HG03432 (cell line): Measurements from ENCODE around the gene SLC20A1.

Experiments used
- ATAC-seq: cut with Tn5 transposase; IDR thresholded peaks from one replicate; pipeline ENCODE4 v1.9.1; 2021; ENCODE audit warnings: mild to moderate bottlenecking, moderate library complexity; ENCODE audit not compliant: unreplicated experiment

SLC20A1 gene

DNA sequence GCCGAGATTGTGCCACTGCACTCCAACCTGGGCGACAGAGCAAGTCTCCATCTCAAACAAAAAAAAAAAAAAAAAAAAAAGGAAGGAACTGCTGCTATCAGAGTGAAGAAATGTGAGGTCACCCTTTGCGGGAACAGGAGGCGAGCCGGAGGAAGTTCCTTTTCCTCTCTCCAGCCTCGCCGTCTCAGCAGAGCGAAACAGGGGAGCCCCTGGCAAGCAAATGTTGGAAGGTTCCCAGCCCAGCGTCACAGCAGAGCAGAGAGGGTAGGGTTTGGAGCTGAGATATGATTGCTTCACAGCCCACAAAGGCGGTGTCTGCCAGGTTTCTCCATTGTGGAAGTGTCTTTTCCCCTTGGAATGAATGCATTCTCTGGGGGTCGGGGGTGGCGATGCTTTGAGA lies 28.5 kb downstream of the SLC20A1 start:
- no peak for ATAC-seq

DNA sequence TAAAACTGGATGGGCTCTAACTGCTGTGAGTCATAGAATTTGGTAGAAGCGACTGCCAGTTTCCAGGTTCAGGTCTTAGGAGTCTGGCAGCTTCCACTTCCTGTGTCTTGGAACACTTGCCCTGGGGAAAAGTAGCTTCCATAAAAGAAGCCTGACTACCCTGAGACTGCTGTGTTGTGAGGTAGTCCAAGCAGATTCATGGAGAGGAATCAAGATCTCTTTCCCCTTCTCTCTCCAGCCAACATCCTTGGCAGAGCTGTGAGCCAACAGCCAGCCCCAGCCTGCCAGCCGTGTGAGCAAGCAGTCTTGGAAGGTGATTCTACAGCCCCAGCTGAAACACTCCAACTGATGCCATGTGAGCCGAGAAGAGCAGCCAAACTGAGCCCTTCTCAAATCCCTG lies 33.7 kb downstream of the SLC20A1 start:
- ATAC-seq, result no peak

DNA sequence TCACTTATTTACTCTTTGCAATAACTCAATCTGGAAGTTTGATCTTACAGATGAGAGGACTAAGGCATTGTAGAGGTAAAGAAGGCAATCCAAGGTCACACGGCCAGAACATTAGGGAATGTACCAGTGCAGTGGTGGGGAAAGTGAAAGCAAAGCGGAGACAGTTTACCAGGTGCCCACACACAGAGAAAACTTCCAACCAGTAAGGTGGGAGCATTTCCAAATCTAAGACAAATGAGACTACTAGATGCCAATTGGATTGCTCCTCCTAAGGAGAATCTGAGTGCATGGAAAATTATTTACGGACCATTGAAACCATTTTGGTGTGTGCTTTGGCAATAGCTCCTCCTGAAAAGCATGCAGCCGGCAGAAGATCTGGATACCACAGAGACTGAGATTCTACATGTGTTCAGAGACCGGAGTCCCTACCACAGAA lies 34.9 kb downstream of the SLC20A1 start:
- ATAC-seq, result no peak

DNA sequence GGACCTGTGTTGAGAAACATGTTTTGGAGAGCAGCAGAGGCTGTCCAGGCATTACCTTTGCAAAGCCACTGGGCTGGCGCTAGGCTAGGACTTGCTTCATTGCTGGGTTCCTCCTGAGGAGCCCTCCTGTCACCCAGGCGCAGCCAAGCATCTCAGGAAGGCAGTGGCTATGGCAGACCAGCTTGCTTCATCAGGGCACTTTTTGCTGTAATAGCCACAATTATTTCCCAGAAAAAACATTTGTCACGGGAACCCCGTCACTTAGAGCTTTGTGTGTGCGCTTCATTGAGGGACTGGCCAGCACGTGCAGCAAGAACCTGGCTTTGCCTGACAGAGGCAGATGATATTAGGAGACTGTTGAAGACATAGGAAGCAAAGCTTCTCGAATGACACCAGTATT lies 36.4 kb downstream of the SLC20A1 start:
- no peak for ATAC-seq

DNA sequence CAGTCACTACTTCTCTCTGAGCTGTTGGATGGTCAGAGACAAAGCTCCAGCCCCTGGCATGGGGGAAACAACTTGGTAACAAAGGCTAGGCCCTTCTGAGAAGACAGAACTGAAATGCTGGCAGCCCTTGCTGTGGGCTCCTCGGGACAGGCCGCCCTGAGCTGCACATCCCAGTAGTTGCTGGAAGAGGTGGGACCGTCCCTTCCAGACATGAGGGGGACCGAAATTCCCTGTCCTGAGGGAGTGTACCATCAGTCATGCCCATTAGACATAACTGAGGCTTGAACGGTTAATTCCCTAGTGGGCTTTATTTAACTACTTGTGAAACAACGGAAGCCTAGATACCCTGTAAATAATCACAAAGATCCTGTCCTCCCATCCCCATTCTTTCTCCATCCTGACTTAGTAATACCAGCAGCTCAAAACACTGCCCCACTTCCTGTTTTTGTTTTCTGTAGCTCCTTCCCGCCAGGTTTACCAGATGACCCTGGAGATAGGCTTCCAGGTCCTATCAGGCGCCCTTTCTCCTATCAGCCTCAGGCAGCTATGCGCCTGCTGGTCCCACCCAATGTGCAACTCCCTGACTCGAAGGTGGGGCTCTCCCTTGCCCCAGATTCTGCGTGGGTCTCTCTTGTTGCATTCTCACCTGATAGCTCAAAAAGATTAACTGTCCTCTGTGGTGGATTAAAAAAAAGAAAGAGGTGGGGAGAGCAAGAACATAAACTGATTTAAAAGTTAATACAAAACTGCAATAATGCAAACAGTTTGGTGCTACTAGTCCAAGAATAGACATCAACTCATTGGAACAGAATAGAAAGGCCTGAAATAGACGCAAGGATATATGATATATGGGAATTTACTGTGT lies 38.0 kb downstream of the SLC20A1 start:
- no peak for ATAC-seq

DNA sequence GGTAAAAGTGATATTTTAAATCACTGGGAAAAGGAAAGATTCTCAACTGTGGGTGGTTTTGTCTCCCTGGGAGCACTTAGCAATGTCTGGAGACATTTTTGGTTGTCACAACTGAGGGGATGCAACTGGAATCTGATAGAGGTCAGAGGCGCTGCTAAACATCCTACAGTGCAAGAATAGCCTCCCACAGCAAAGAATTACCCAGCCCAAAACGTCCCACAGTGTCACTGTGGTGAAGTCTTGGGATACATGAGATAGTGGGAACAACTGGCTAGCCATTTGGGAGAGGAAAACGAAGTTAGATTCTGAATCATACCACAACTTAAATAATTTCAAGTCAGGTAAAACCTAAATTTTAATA lies 38.7 kb downstream of the SLC20A1 start:
- ATAC-seq, result no peak

DNA sequence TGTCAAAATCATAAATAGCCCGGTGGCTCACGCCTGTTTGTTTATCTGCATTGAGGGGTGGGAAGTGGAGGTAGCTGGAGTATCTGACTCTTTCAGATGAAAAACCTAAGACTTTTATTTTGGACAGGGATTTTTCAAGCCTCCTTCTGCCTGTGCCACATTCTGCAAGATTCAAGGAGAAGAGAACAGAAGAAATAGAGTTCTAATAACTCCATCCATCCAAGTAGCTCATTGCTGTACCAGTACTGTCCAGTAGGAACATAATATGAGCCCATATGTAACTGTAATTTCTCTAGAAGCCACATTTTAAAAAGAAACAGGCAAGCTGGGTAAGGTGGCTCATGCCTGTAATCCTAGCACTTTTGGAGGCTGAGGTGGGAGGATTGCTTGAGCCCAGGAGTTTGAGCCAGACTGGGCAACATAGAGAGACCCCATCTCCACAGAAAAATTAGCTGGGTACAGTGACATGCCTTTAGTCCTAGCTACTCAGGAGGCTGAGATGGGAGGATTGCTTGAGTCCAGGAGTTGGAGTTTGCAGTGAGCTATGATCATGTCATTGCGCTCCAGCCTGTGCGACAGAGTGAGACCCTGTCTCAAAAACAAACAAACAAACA lies 39.6 kb downstream of the SLC20A1 start:
- no peak for ATAC-seq

DNA sequence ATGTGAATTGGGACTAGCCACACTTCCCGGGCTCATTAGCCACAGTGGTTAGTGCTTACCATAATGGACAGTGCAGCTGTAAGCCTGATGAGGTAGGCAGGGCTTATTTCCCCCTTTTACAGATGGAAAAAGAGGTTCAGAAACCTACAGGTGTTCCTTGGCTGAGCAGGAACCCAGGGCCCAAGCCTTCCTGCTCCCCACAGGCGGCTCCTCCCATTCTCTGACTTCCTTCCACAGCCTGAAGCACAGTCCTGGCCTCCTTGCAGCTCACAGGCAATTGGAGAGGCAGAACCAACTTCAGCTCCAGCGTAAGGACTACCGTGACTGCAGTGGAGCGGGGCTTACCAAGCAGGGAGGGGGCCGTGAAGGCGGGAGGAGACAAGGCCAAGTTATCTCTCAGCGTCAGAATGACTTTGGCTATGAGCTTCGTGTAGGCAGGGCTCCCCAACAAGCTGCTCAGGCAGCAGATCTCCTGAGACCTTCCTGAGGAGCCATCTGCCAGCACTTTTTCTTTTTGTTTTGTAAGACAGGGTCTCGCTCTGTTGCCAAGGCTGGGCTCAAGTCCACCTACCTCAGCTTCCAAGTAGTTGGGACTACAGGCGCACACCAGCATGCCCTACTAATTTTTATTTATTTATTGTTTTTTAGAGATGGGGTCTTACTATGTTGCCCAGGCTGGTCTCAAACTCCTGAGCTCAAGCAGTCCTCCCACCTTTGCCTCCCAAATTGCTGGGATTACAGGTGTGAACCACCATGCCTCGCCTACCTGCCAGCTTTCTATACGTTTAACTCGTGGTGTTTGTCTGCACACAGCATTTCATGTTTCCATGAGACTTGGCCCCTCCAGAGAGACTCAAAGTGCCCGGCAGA lies 40.8 kb downstream of the SLC20A1 start:
- ATAC-seq, result no peak

DNA sequence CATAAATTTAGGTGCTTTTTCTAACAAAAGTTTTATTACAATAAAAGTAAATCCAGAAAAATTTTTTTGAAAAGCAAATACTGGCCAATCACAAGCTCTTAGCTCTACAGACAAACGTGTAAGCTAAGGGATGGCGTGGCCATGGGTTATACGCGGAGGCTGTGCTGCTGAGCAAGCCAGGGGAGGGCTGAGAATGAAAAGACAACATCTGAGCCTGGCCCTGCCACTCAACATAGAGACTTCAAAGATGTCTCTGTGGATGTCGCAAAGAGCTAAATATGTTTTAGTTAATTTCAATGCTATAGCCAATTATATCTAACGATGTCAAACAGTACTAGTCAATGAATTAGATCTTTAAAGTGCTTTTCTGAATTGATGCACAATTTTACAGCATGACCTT lies 41.8 kb downstream of the SLC20A1 start:
- ATAC-seq, result no peak

DNA sequence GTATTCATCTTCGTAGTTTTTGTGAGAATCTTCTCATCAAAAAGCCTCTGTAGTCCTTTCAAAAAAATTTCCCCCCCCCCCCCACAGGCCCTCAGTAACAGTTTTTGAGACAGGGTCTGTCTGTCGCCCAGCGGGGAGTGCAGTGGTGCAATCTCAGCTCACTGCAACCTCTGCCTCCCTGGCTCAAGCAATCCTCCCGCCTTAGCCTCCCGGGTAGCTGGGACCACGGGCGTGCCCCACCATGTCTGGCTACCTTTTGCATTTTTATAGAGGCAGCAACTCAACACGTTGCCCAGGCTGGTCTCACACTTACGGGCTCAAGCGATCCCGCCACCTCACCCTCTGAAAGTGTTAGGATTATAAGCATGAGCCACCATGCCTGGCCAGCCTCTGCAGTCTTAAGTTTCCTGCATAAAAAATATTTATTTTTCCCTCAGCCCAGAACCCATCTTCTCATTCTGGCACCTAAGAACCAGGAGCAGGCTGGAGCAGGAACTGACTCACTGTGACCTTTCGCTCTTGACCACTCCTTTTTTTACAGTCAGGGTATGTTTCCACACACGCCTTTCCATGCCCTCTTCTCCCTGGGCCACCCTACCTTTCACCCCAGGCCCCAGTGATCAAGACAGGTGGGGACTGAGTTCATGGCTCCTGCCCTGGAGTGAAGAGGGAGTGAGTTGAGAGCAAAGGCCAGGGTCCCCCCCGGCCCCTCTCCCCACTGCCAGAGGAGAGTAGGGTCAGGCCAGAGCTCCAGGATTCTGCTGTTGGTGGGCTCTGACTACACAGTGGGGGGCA lies 42.5 kb downstream of the SLC20A1 start:
- no peak for ATAC-seq

DNA sequence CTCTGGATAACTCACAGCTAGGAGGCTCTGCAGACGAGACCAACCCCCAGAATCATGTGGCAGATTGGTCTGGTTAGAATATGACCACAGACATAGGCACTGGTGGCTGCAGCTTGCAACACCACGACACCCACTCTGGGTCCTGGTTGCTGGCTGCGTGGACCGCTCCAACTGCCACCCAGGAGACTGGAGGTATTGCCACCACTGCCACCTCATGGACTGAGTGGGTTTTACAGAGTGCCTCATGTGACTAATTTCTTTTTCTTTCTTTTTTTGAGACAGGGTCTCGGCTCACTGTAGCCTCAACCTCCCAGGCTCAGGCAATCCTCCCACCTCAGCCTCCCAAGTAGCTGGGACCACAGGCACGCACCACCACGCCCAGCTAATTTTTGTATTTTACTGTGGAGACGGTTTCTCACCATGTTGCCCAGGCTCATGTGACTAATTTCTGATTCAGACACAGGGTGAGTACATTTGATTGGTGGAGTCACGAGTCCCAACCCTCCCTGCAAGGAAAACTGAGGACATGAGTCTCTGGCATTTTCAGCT lies 45.2 kb downstream of the SLC20A1 start:
- ATAC-seq, result peak; percentile 50

DNA sequence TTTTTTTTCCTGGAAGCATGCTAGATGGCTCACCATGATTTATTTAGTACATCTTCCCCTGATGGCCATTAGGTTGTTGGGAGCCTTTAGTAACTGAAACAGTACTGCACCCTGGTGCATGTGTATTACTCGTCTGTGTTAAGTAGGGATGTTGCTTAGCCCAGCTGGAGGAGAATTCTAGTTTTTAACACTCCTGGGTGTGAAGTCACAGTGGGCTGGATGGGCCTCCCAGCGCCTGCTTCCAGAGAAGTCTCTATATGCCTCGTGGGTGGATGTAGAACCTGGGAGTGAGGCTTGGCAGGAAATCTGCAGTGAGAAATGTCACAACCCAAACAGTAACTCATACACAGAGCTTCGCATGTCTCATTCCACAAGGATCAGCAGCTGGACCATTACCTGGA lies 46.1 kb downstream of the SLC20A1 start:
- ATAC-seq, result no peak

DNA sequence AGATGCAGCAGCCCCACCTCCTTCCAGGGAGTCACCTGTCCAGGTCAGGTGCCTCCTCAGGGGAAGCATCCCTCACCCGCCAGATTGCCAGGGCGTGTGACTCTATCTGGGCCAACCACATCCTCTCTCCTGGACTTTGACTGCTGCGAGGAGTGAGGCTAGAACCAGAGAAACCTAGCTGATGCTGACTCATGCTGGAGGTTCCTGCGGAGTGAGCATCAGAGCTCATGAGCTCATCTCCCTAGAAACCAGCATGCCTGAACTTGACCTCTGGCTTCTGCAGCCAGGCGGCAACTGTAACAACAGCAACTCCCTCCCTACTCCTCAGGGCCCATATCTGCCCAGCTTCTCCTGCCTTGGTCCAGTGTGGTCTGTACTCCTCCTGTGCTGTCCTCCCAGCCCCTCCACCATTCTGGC lies 46.8 kb downstream of the SLC20A1 start:
- peak; percentile 93 for ATAC-seq

DNA sequence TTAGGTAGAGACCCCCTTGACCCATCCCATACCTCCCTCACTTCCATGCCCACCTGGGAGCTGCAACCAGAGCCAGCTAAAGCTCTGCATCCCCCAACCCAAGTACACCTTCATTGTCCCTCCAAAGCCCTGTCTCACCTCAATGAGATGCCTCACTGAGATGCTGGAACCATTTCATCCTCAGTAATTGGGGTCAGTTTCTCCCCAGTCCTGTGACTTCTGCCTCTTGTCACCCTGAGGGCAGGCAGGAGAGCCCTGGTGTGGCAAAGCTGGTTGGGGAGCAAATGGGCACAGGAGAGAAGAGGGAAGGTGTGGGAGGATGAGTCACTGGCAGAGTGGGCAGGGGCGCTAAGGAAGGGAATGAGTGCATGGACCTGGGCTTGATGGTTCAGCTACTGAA lies 47.2 kb downstream of the SLC20A1 start:
- ATAC-seq, result no peak

DNA sequence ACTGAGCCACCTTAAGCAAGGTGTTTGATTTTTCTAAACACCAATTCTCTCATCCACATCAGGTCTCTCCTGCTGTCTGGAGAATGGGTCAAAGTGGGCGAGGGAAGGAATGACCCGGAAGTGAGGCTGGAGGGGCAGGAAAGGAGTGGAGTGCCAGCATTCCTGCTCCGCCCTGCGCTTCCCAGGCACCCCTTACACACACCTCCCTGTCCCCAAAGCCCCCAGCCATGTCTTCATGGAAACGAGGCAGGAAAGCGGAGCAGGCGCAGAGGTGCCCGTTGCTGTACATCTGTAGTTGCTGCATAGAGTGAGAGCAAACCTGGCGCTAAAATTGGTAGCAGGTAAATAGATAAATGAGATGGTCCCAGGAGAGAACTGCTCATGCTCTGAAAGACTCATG lies 47.9 kb downstream of the SLC20A1 start:
- ATAC-seq, result no peak

DNA sequence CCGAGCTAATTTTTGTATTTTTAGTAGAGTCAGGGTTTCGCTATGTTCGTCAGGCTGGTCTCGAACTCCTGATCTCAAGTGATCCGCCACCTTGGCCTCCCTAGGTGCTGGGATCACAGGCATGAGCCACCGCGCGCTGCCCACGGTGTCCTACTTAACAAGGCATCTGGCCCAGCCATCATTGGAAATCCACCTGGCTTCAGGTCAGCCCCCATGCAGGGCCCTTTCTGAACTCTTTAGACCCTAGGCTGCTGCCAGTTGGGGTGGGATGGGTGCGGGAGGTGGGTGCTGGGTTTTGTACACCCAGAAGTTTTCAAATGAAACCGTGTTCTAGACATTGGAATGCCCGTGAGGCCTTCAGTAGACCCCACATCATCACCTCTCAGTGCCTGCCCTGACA lies 48.4 kb downstream of the SLC20A1 start:
- ATAC-seq, result no peak

DNA sequence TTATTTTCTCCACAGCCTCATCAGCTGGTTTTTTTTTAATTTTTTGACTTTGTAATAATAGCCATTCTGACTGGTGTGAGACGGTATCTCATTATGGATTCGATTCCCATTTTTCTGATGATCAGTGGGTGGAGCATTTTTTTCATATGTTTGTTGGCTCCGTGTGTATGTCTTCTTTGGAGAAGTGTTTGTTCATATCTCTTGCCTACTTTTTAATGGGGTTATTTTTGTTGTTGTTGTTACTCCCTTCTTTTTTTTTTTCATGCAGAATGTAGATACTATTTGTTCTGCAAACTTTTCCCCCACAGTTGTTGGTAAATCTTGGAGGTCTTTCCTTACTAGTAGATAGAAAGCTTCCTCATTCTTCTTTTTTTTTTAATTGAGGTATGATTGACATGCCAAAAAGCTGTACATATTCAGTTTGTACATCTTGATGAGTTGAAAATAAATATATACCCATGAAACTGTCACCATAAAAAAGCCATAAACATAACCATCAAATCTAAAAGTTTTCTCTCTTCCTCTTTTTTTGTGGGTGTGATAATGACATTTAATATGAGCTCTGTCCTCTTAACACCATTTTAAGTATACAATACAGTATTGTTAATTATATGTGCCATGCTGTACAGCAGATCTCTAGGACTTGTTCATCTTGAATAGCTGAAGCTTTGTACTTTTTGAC lies 53.2 kb downstream of the SLC20A1 start:
- no peak for ATAC-seq

DNA sequence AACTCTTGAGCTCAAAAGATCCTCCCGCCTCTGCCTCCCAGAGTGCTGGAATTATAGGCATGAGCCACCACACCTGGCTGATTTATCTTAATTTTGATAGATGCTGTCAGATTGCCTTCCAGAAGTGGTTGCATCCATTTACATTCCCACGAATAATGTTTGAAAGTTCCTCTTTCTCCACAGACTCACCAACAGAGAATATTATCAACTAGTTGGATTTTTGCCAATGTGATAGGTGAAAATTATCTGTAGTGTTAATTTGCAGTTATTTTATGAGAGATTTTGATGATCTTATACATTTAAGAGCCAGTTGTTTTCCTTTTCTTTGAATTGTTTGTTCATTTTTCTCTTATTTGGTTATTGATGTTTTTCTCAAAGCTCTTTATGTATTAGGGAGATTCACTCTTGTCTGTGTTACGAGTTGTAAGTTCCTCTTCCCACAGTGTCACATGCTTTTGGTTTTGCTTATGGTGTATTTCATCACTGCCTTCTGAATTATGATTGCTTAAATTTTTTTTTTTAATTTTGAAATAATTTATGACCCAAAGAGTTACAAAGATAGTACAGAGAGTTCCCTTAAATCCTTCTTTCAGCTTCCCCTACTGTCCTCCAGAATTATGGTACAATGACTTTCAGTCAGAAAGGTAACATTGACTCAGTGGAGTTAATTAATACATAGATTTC lies 54.4 kb downstream of the SLC20A1 start:
- no peak for ATAC-seq

DNA sequence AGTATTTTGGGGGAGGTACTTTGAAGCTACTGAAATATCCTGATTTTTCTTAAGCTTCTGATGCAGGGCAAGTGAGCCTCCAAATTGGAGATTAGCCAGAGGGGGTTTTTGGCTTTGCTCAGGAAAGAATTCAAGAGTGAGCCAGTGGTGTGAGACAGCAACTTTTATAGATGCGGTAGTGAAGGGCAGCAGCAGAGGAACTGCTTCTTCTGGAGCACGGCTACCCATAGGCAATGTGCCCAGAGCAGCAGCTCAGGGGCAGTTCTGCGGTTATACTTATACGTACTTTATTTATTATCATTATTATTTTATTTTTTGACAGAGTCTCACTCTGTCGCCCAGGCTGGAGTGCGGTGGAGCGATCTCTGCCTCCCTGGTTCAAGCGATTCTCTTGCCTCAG lies 55.3 kb downstream of the SLC20A1 start:
- ATAC-seq, result no peak
